OCI-LY7 (cell line): ENCODE data around the gene MTHFD1L.

Source experiments
- EZH2phosphoT487 ChIP-seq: fragments of 200-600 bp; sonication (generic); IDR thresholded peaks from 2 replicates; pipeline ENCODE4 v1.6.1; 2018; ENCODE audit warnings: low read depth, borderline replicate concordance, mild to moderate bottlenecking, mixed run types, antibody characterized with exemption, low read length, moderate library complexity, mixed read lengths
- TF ChIP-seq, protein P1 (sequence below): fragments of 200-600 bp; sonication (generic); conservative IDR thresholded peaks from 2 replicates; pipeline ENCODE4 v1.5.1; 2014; ENCODE audit warnings: mild to moderate bottlenecking, antibody characterized with exemption, low read length, moderate library complexity, mixed read lengths

DNA sequence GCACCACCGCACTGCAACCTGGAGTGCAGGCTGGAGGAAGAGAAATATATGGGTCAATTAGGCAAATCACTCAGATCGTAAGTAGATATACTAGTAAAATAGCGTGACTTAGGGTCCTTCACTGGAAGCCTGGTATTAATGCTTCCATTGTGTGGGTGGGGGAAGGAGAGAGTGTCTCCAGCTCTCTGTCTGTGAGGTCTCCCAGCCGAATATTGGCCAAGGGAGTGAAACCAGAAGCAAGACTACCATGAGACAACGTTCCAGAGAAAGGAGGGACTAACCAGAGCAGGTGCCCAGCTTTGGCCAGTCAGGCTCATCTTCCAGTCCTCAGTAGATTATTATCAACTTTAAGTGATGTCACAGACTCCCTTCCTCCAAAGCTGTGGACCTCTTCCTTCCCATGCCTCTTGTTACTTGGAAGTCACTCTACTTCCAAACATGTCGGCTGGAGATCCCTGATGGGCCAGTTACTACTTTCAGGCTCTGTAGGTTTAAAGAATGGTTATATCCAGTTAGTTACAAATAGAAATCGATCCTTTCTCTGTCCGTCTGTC lies 28.8 kb downstream of the MTHFD1L start:
- TF ChIP-seq, protein P1, sequence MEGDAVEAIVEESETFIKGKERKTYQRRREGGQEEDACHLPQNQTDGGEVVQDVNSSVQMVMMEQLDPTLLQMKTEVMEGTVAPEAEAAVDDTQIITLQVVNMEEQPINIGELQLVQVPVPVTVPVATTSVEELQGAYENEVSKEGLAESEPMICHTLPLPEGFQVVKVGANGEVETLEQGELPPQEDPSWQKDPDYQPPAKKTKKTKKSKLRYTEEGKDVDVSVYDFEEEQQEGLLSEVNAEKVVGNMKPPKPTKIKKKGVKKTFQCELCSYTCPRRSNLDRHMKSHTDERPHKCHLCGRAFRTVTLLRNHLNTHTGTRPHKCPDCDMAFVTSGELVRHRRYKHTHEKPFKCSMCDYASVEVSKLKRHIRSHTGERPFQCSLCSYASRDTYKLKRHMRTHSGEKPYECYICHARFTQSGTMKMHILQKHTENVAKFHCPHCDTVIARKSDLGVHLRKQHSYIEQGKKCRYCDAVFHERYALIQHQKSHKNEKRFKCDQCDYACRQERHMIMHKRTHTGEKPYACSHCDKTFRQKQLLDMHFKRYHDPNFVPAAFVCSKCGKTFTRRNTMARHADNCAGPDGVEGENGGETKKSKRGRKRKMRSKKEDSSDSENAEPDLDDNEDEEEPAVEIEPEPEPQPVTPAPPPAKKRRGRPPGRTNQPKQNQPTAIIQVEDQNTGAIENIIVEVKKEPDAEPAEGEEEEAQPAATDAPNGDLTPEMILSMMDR: no peak
- TF ChIP-seq EZH2phosphoT487: no peak
